ENCODE data around the gene OR5B17.

DNA sequence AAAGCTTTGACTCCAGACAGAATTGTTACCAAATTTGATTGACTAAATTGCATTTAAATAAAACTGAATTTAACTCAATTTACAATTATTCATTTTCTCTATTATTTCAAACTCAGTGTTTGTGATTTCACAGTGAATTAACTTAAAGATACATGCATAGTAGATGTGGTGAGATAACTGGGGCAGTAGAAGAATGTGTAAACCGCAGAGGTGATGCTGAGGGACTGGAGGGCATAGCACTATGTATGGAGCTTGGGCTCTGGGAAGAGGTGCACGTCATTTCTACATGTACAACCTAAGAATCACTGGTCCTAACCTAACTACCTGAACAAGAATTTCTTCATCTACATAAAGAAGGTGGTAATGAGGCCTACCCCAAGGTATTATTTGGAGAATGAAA lies 13.7 kb downstream of the OR5B17 start:
- TF ChIP-seq, protein P1, sequence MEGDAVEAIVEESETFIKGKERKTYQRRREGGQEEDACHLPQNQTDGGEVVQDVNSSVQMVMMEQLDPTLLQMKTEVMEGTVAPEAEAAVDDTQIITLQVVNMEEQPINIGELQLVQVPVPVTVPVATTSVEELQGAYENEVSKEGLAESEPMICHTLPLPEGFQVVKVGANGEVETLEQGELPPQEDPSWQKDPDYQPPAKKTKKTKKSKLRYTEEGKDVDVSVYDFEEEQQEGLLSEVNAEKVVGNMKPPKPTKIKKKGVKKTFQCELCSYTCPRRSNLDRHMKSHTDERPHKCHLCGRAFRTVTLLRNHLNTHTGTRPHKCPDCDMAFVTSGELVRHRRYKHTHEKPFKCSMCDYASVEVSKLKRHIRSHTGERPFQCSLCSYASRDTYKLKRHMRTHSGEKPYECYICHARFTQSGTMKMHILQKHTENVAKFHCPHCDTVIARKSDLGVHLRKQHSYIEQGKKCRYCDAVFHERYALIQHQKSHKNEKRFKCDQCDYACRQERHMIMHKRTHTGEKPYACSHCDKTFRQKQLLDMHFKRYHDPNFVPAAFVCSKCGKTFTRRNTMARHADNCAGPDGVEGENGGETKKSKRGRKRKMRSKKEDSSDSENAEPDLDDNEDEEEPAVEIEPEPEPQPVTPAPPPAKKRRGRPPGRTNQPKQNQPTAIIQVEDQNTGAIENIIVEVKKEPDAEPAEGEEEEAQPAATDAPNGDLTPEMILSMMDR (IDR thresholded peaks at IDR 0.05) = no peak
- TF ChIP-seq, protein P2, sequence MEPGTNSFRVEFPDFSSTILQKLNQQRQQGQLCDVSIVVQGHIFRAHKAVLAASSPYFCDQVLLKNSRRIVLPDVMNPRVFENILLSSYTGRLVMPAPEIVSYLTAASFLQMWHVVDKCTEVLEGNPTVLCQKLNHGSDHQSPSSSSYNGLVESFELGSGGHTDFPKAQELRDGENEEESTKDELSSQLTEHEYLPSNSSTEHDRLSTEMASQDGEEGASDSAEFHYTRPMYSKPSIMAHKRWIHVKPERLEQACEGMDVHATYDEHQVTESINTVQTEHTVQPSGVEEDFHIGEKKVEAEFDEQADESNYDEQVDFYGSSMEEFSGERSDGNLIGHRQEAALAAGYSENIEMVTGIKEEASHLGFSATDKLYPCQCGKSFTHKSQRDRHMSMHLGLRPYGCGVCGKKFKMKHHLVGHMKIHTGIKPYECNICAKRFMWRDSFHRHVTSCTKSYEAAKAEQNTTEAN (CRISPR knock-in tag; IDR thresholded peaks at IDR 0.05) = no peak
- no peak for TF ChIP-seq CREB1 (CRISPR knock-in tag; IDR thresholded peaks at IDR 0.05)
- TF ChIP-seq, protein P3, sequence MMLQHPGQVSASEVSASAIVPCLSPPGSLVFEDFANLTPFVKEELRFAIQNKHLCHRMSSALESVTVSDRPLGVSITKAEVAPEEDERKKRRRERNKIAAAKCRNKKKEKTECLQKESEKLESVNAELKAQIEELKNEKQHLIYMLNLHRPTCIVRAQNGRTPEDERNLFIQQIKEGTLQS (CRISPR knock-in tag; conservative IDR thresholded peaks at IDR 0.05) = no peak
- TF ChIP-seq, protein P4, sequence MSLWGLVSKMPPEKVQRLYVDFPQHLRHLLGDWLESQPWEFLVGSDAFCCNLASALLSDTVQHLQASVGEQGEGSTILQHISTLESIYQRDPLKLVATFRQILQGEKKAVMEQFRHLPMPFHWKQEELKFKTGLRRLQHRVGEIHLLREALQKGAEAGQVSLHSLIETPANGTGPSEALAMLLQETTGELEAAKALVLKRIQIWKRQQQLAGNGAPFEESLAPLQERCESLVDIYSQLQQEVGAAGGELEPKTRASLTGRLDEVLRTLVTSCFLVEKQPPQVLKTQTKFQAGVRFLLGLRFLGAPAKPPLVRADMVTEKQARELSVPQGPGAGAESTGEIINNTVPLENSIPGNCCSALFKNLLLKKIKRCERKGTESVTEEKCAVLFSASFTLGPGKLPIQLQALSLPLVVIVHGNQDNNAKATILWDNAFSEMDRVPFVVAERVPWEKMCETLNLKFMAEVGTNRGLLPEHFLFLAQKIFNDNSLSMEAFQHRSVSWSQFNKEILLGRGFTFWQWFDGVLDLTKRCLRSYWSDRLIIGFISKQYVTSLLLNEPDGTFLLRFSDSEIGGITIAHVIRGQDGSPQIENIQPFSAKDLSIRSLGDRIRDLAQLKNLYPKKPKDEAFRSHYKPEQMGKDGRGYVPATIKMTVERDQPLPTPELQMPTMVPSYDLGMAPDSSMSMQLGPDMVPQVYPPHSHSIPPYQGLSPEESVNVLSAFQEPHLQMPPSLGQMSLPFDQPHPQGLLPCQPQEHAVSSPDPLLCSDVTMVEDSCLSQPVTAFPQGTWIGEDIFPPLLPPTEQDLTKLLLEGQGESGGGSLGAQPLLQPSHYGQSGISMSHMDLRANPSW (CRISPR knock-in tag; conservative IDR thresholded peaks at IDR 0.05; ENCODE audit: low read depth) = no peak
- TF ChIP-seq FOXK1 (CRISPR knock-in tag; IDR thresholded peaks at IDR 0.05) = no peak
- no peak for TF ChIP-seq ESRRA (CRISPR knock-in tag; IDR thresholded peaks at IDR 0.05; ENCODE audit: borderline replicate concordance)
- TF ChIP-seq, protein P5, sequence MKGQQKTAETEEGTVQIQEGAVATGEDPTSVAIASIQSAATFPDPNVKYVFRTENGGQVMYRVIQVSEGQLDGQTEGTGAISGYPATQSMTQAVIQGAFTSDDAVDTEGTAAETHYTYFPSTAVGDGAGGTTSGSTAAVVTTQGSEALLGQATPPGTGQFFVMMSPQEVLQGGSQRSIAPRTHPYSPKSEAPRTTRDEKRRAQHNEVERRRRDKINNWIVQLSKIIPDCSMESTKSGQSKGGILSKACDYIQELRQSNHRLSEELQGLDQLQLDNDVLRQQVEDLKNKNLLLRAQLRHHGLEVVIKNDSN (CRISPR knock-in tag; IDR thresholded peaks at IDR 0.05) = no peak
- TF ChIP-seq CREM (CRISPR knock-in tag; IDR thresholded peaks at IDR 0.05) = no peak
- no peak for TF ChIP-seq CBFB (CRISPR knock-in tag; IDR thresholded peaks at IDR 0.05; ENCODE audit: low read depth)
- TF ChIP-seq, protein P6, sequence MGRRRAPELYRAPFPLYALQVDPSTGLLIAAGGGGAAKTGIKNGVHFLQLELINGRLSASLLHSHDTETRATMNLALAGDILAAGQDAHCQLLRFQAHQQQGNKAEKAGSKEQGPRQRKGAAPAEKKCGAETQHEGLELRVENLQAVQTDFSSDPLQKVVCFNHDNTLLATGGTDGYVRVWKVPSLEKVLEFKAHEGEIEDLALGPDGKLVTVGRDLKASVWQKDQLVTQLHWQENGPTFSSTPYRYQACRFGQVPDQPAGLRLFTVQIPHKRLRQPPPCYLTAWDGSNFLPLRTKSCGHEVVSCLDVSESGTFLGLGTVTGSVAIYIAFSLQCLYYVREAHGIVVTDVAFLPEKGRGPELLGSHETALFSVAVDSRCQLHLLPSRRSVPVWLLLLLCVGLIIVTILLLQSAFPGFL (CRISPR knock-in tag; IDR thresholded peaks at IDR 0.05; ENCODE audit: borderline replicate concordance) = no peak
- TF ChIP-seq, protein P7, sequence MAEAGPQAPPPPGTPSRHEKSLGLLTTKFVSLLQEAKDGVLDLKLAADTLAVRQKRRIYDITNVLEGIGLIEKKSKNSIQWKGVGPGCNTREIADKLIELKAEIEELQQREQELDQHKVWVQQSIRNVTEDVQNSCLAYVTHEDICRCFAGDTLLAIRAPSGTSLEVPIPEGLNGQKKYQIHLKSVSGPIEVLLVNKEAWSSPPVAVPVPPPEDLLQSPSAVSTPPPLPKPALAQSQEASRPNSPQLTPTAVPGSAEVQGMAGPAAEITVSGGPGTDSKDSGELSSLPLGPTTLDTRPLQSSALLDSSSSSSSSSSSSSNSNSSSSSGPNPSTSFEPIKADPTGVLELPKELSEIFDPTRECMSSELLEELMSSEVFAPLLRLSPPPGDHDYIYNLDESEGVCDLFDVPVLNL (CRISPR knock-in tag; IDR thresholded peaks at IDR 0.05; ENCODE audit: borderline replicate concordance, low read depth) = no peak
- TF ChIP-seq, protein P8, sequence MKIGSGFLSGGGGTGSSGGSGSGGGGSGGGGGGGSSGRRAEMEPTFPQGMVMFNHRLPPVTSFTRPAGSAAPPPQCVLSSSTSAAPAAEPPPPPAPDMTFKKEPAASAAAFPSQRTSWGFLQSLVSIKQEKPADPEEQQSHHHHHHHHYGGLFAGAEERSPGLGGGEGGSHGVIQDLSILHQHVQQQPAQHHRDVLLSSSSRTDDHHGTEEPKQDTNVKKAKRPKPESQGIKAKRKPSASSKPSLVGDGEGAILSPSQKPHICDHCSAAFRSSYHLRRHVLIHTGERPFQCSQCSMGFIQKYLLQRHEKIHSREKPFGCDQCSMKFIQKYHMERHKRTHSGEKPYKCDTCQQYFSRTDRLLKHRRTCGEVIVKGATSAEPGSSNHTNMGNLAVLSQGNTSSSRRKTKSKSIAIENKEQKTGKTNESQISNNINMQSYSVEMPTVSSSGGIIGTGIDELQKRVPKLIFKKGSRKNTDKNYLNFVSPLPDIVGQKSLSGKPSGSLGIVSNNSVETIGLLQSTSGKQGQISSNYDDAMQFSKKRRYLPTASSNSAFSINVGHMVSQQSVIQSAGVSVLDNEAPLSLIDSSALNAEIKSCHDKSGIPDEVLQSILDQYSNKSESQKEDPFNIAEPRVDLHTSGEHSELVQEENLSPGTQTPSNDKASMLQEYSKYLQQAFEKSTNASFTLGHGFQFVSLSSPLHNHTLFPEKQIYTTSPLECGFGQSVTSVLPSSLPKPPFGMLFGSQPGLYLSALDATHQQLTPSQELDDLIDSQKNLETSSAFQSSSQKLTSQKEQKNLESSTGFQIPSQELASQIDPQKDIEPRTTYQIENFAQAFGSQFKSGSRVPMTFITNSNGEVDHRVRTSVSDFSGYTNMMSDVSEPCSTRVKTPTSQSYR (CRISPR knock-in tag; IDR thresholded peaks at IDR 0.05) = no peak
- TF ChIP-seq, protein P9, sequence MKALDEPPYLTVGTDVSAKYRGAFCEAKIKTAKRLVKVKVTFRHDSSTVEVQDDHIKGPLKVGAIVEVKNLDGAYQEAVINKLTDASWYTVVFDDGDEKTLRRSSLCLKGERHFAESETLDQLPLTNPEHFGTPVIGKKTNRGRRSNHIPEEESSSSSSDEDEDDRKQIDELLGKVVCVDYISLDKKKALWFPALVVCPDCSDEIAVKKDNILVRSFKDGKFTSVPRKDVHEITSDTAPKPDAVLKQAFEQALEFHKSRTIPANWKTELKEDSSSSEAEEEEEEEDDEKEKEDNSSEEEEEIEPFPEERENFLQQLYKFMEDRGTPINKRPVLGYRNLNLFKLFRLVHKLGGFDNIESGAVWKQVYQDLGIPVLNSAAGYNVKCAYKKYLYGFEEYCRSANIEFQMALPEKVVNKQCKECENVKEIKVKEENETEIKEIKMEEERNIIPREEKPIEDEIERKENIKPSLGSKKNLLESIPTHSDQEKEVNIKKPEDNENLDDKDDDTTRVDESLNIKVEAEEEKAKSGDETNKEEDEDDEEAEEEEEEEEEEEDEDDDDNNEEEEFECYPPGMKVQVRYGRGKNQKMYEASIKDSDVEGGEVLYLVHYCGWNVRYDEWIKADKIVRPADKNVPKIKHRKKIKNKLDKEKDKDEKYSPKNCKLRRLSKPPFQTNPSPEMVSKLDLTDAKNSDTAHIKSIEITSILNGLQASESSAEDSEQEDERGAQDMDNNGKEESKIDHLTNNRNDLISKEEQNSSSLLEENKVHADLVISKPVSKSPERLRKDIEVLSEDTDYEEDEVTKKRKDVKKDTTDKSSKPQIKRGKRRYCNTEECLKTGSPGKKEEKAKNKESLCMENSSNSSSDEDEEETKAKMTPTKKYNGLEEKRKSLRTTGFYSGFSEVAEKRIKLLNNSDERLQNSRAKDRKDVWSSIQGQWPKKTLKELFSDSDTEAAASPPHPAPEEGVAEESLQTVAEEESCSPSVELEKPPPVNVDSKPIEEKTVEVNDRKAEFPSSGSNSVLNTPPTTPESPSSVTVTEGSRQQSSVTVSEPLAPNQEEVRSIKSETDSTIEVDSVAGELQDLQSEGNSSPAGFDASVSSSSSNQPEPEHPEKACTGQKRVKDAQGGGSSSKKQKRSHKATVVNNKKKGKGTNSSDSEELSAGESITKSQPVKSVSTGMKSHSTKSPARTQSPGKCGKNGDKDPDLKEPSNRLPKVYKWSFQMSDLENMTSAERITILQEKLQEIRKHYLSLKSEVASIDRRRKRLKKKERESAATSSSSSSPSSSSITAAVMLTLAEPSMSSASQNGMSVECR (CRISPR knock-in tag; IDR thresholded peaks at IDR 0.05; ENCODE audit: borderline replicate concordance) = no peak
